Neural cell (in vitro differentiated cells): ENCODE measurements around the gene CHCT1. TPM values are rescaled to one million over a fixed set of nuclear protein-coding genes. Genes with fewer than 3 reads are reported as not detected.

Experiments used
- H2AFZ ChIP-seq: fragments of 200-600, 300-800 bp; sonication (generic), shearing (Covaris generic); 2 replicates; pipeline ENCODE4 v1.6.0; 2014; ENCODE audit warnings: low read depth, mild to moderate bottlenecking, antibody characterized with exemption, low read length, moderate library complexity
- H3F3A ChIP-seq: fragments of 200-600 bp; shearing (Covaris generic); 2 replicates; pipeline ENCODE4 v1.6.1; 2016; ENCODE audit warnings: mild to moderate bottlenecking, moderate library complexity, mixed read lengths, antibody characterized with exemption, low read length; ENCODE audit not compliant: insufficient read depth, poor library complexity, severe bottlenecking
- H3K27ac ChIP-seq: fragments of 200-600, 300-800 bp; sonication (generic), shearing (Covaris generic); 2 replicates; pipeline ENCODE4 v1.5.1; 2014; ENCODE audit warnings: mild to moderate bottlenecking, low read length, moderate library complexity
- H3K27me3 ChIP-seq: fragments of 300-800, 200-600 bp; sonication (generic), shearing (Covaris generic); 2 replicates; pipeline ENCODE4 v1.6.0; 2014; ENCODE audit warnings: mild to moderate bottlenecking, low read depth, low read length, moderate library complexity; ENCODE audit not compliant: insufficient read depth
- H3K36me3 ChIP-seq: fragments of 300-800, 200-600 bp; sonication (generic), shearing (Covaris generic); 2 replicates; pipeline ENCODE4 v1.5.1; 2014; ENCODE audit warnings: mild to moderate bottlenecking, antibody characterized with exemption, low read length, moderate library complexity; ENCODE audit not compliant: insufficient read depth
- H3K4me2 ChIP-seq: fragments of 300-800, 200-600 bp; sonication (generic), shearing (Covaris generic); 2 replicates; pipeline ENCODE4 v1.6.0; 2014; ENCODE audit warnings: mild to moderate bottlenecking, low read length
- H3K4me3 ChIP-seq: fragments of 300-800, 200-600 bp; sonication (generic), shearing (Covaris generic); 2 replicates; pipeline ENCODE4 v1.5.1; 2014; ENCODE audit warnings: mild to moderate bottlenecking, low read length, moderate library complexity
- H3K79me2 ChIP-seq: fragments of 200-600 bp; shearing (Covaris generic); replicated peaks from 2 replicates; pipeline ENCODE4 v1.6.0; 2014; ENCODE audit warnings: mild to moderate bottlenecking, low read length, moderate library complexity; ENCODE audit not compliant: insufficient read depth
- H3K9ac ChIP-seq: fragments of 300-800, 200-600 bp; sonication (generic), shearing (Covaris generic); 2 replicates; pipeline ENCODE4 v1.6.1; 2016; ENCODE audit warnings: mild to moderate bottlenecking, low read length, mixed read lengths
- H3K9me2 ChIP-seq: fragments of 200-600 bp; shearing (Covaris generic); 2 replicates; pipeline ENCODE4 v1.6.1; 2016; ENCODE audit warnings: mild to moderate bottlenecking, low read length, mixed read lengths; ENCODE audit not compliant: insufficient read depth
- H3K9me3 ChIP-seq: fragments of 200-600, 300-800 bp; sonication (generic), shearing (Covaris generic); 2 replicates; pipeline ENCODE4 v1.6.1; 2016; ENCODE audit warnings: mild to moderate bottlenecking, mixed run types, low read length, moderate library complexity, mixed read lengths
- H4K20me1 ChIP-seq: fragments of 200-600 bp; shearing (Covaris generic); 2 replicates; pipeline ENCODE4 v1.6.1; 2016; ENCODE audit warnings: mild to moderate bottlenecking, mixed run types; ENCODE audit not compliant: insufficient read depth
- CTCF ChIP-seq: fragments of 450-650 bp; IDR thresholded peaks from 2 replicates; pipeline ENCODE4 v1.5.1; 2014; ENCODE audit warnings: antibody characterized with exemption, mild to moderate bottlenecking, moderate library complexity; ENCODE audit not compliant: poor library complexity, severe bottlenecking
- EP300 ChIP-seq: fragments of 450-650 bp; conservative IDR thresholded peaks from 2 replicates; pipeline ENCODE4 v1.6.1; 2014; ENCODE audit warnings: antibody characterized with exemption, mild to moderate bottlenecking, moderate library complexity; ENCODE audit not compliant: poor library complexity, severe bottlenecking
- EZH2 ChIP-seq: fragments of 200-600, 300-800 bp; shearing (Covaris generic), sonication (generic); IDR thresholded peaks from 2 replicates; pipeline ENCODE4 v1.6.1; 2014; ENCODE audit warnings: antibody characterized with exemption, low read length, borderline replicate concordance, mild to moderate bottlenecking; ENCODE audit not compliant: insufficient read depth, poor library complexity, severe bottlenecking
- MXI1 ChIP-seq: fragments of 450-650 bp; conservative IDR thresholded peaks from 2 replicates; pipeline ENCODE4 v1.6.1; 2014; ENCODE audit warnings: antibody characterized with exemption, mild to moderate bottlenecking; ENCODE audit not compliant: poor library complexity, severe bottlenecking
- POLR2AphosphoS5 ChIP-seq: IDR thresholded peaks from 2 replicates; pipeline ENCODE4 v1.6.1; 2012
- RAD21 ChIP-seq: fragments of 450-650 bp; conservative IDR thresholded peaks from 2 replicates; pipeline ENCODE4 v1.6.1; 2014; ENCODE audit warnings: antibody characterized with exemption, mild to moderate bottlenecking, moderate library complexity
- SMC3 ChIP-seq: fragments of 450-650 bp; conservative IDR thresholded peaks from 2 replicates; pipeline ENCODE4 v1.6.1; 2014; ENCODE audit warnings: antibody characterized with exemption, mild to moderate bottlenecking, moderate library complexity; ENCODE audit not compliant: poor library complexity
- TAF1 ChIP-seq: IDR thresholded peaks from 2 replicates; pipeline ENCODE4 v1.6.1; 2012; ENCODE audit warnings: low read depth
- polyA plus RNA-seq: library from polyadenylated mRNA; depleted of rRNA; stranded (reverse); fragments of >200 nt; gene quantifications from 2 replicates; pipeline ENCODE4 v1.2.3, GENCODE V29; 2014
- TF ChIP-seq, protein P1 (sequence below): IDR thresholded peaks from 2 replicates; pipeline ENCODE4 v1.6.1; 2012; ENCODE audit warnings: borderline replicate concordance

Gene CHCT1
- polyA plus RNA-seq, 1 donor from 2014 or later: not detected

GRCh38 chr17:60443713-60444112 lies 21.4 kb downstream of the CHCT1 start:
- Histone ChIP-seq H3K79me2 (no peaks in the 10 kb centered on the region), H3F3A (no peaks in the 10 kb centered on the region), H3K9ac (no peak overlapping the region), H3K4me2 (no peak overlapping the region), H3K36me3 (peaks cover 4% of the 10 kb centered on the region), H3K9me2 (no peaks in the 10 kb centered on the region), H2AFZ (no peak overlapping the region), H4K20me1 (no peaks in the 10 kb centered on the region), H3K9me3 (no peaks in the 10 kb centered on the region), H3K27ac (no peak overlapping the region), H3K27me3 (no peaks in the 10 kb centered on the region), H3K4me3 (no peak overlapping the region)
- TF ChIP-seq TAF1 (no peak), EP300 (no peak), EZH2 (no peak), MXI1 (no peak), RAD21 (no peak)

DNA sequence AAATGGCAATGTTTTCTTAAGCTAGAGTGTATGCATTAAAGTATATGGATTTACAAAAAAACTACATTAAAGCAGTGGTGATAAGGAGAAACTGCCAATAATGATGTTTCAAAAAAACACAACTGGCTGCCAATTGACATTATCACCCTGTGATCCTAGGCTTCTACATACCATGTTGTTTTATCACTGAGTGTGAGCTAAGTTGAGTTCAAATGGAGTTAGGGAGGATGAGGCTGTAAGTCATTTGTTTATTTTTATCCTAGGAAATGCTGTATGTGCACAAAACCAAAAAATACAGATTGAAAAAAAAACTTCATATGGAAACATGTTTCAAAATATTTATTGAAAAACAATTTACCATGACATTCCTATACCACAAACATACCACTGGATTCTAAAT lies 22.9 kb downstream of the CHCT1 start:
- Histone ChIP-seq H3K36me3 (peaks cover 4% of the 10 kb centered on the region), H3K9ac (no peak overlapping the region), H3K27me3 (no peaks in the 10 kb centered on the region), H3K27ac (no peak overlapping the region), H3K4me3 (no peak overlapping the region), H2AFZ (no peak overlapping the region), H3K9me3 (no peaks in the 10 kb centered on the region), H3F3A (no peaks in the 10 kb centered on the region), H3K9me2 (no peaks in the 10 kb centered on the region), H3K79me2 (no peaks in the 10 kb centered on the region), H3K4me2 (no peak overlapping the region), H4K20me1 (no peaks in the 10 kb centered on the region)
- no peak for TF ChIP-seq SMC3
- TF ChIP-seq EP300: no peak
- TF ChIP-seq CTCF: no peak
- TF ChIP-seq EZH2: no peak
- no peak for TF ChIP-seq TAF1
- no peak for TF ChIP-seq RAD21

DNA sequence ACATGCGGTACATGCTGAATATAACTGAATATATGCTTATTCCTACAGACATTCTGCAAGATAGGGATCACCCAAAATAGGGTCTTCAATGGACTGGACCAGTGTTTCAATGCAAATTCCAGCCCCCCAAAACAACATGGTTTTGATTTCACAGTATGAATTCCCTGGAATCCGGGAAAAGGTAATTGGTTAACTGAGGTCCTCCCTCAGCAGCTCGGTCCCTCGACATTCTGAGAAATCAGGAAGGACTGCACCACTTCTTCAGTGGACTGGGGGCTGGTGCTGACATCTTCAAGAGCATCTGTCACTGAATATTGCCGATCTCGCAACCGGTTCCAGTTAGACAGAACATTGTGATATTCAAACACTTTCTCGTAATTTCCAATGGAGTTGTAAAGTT lies 25.1 kb downstream of the CHCT1 start:
- Histone ChIP-seq H3K4me2 (no peak overlapping the region), H3K4me3 (no peak overlapping the region), H2AFZ (no peak overlapping the region), H3K9ac (no peak overlapping the region), H3F3A (no peaks in the 10 kb centered on the region), H3K9me3 (no peaks in the 10 kb centered on the region), H3K27me3 (no peaks in the 10 kb centered on the region), H3K79me2 (no peaks in the 10 kb centered on the region), H3K9me2 (no peaks in the 10 kb centered on the region), H3K27ac (no peak overlapping the region), H3K36me3 (peaks cover 8% of the 10 kb centered on the region), H4K20me1 (no peaks in the 10 kb centered on the region)
- TF ChIP-seq CTCF: no peak
- TF ChIP-seq TAF1: no peak
- TF ChIP-seq, protein P1, sequence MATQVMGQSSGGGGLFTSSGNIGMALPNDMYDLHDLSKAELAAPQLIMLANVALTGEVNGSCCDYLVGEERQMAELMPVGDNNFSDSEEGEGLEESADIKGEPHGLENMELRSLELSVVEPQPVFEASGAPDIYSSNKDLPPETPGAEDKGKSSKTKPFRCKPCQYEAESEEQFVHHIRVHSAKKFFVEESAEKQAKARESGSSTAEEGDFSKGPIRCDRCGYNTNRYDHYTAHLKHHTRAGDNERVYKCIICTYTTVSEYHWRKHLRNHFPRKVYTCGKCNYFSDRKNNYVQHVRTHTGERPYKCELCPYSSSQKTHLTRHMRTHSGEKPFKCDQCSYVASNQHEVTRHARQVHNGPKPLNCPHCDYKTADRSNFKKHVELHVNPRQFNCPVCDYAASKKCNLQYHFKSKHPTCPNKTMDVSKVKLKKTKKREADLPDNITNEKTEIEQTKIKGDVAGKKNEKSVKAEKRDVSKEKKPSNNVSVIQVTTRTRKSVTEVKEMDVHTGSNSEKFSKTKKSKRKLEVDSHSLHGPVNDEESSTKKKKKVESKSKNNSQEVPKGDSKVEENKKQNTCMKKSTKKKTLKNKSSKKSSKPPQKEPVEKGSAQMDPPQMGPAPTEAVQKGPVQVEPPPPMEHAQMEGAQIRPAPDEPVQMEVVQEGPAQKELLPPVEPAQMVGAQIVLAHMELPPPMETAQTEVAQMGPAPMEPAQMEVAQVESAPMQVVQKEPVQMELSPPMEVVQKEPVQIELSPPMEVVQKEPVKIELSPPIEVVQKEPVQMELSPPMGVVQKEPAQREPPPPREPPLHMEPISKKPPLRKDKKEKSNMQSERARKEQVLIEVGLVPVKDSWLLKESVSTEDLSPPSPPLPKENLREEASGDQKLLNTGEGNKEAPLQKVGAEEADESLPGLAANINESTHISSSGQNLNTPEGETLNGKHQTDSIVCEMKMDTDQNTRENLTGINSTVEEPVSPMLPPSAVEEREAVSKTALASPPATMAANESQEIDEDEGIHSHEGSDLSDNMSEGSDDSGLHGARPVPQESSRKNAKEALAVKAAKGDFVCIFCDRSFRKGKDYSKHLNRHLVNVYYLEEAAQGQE: no peak
- TF ChIP-seq EP300: no peak
- TF ChIP-seq MXI1: no peak
- no peak for TF ChIP-seq EZH2
- no peak for TF ChIP-seq RAD21
- TF ChIP-seq SMC3: no peak
- no peak for TF ChIP-seq POLR2AphosphoS5
